Subcutaneous adipose tissue (tissue), 4 donors: ENCODE measurements around the gene ERG28. TPM values are rescaled to one million over a fixed set of nuclear protein-coding genes. Genes with fewer than 3 reads are reported as not detected.

Experiments
- CTCF ChIP-seq: fragments of 450-650 bp; IDR thresholded peaks from one replicate; pipeline ENCODE4 v1.5.1; 2016; ENCODE audit warnings: low read depth, mild to moderate bottlenecking, control low read depth, antibody characterized with exemption, moderate library complexity
- small RNA-seq: library from RNA; depleted of rRNA; stranded (forward); fragments of <200 nt; gene quantifications from one replicate; pipeline ENCODE3, GENCODE V24; 2016
- total RNA-seq, 4 donors: library from RNA; depleted of rRNA; stranded (reverse); fragments of >200 nt; gene quantifications; one replicate each; pipeline ENCODE4 v1.1.0, GENCODE V29; 2016

ERG28 gene
- total RNA-seq, 4 donors from 2014 or later = 3.7 to 5.9 (median 4.4) TPM

GRCh38 chr14:75602503-75602902, 58.2 kb downstream of the ERG28 start:
- TF ChIP-seq CTCF = no peak

Small RNA genes within 50 kb of the gene (small RNA-seq; reads per million reads assigned to genes)
- gene RNA5SP387 = not detected

Other genes starting within 250 kb of the ERG28 start
- gene JDP2, start 232.9 kb downstream of the ERG28 start, total RNA-seq = 100 to 1,000 TPM in 2 of 4 donors, 10 to 100 TPM in 2; 42.7 to 118 (median 96.9) TPM
- gene BATF, start 138.4 kb downstream of the ERG28 start, total RNA-seq = 10 to 100 TPM in 1 of 4 donors, 1 to 10 TPM in 3; 7.3 to 18.3 (median 9.4) TPM
- 10 to 100 TPM; 11.5 to 21.8 (median 12.3) TPM for gene FLVCR2, start 82.3 kb downstream of the ERG28 start, total RNA-seq
- gene TTLL5, start 370 bp upstream of the ERG28 start, total RNA-seq = 10 to 100 TPM; 15.7 to 46.2 (median 24.1) TPM